Activated CD4-positive, alpha-beta T cell treated with anti-CD3 and anti-CD28 coated beads for 1 hour (primary cell): ENCODE results near the gene EPHB2.

Experiments used
- DNase-seq: peaks from one replicate; pipeline ENCODE4 v3.0.0-alpha.2; 2020

The EPHB2 gene

DNA sequence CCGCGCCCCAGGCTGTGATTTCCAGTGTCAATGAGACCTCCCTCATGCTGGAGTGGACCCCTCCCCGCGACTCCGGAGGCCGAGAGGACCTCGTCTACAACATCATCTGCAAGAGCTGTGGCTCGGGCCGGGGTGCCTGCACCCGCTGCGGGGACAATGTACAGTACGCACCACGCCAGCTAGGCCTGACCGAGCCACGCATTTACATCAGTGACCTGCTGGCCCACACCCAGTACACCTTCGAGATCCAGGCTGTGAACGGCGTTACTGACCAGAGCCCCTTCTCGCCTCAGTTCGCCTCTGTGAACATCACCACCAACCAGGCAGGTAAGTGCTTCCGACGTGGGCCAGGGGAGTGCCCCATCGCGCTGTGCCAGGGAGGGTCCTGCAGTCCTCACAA is 154.2 kb downstream of the EPHB2 start:
- DNase-seq, result no peak

DNA sequence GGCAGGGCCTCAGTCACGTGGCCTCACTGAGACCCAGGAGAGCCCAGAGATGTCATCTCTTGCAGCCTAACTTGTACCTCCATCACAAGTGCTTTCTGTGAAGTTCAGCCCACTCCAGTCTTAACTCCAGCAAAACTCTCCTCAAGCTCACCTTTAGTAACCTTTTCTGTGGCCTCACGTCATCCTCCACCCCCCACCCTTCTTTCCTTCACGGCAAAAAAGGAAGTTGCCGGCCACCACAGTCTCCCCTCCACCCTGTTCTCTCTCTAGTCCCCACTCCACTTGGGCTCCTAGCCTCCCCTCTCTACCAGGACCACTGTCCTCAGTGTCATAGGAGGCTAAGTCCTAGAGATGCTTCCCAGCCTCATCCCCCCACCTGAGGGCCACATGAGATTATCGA is 155.1 kb downstream of the EPHB2 start:
- no peak for DNase-seq

DNA sequence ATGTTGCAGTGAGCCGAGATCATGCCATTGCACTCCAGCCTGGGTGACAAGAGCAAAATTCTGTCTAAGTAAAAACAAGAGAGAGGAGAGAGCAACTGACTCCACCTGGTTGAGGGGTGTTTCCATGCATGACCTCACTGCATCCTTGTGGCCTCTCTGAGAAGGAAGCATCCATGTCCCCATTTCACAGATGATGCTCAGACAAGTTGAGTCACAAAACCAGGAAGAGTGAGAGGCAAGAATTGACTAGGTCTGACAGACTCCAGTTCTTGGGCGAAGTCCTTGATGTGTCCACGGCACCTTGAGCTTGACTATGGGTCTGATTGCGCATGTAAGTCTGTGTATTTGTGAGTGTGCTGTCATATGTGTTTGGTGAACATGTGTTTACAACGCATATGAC is 156.2 kb downstream of the EPHB2 start:
- no peak for DNase-seq

DNA sequence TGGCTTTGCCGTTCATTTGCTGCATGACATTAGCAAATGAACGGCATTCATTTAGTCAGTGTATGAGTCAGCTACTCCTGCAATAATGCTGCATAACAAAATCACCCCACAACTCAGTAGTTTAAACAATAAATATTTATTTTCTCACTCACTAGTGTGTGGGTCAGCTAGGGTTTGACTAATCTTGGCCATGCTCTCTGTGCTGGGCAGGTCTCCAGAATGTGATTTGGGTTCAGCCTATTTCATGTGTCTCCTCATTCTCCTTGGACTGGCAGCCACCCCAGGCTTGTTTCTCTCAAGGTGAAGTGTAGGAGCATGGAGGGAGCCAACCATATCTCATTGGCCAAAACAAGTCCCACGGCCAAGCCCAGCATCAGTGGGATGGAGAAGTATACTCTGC is 157.7 kb downstream of the EPHB2 start:
- no peak for DNase-seq

DNA sequence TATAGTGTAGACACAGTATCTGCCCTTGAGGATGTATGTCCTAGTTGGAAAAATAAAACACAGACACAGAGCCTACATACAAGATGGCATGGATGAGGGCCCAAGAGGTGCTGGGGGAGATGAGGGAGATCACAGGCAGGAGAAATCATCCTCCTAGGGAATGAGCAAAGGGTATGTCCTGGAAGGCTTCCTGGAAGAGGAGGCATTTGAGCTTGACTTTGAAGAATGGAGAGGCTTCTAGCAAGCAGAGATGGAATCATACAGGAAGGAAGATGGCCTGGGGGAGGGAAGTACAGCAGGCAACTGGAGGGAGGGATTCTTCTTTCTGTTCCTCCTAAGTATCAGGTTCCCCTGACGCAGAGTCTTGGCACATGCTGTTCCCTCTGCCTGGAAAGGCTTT is 158.7 kb downstream of the EPHB2 start:
- DNase-seq, result no peak

DNA sequence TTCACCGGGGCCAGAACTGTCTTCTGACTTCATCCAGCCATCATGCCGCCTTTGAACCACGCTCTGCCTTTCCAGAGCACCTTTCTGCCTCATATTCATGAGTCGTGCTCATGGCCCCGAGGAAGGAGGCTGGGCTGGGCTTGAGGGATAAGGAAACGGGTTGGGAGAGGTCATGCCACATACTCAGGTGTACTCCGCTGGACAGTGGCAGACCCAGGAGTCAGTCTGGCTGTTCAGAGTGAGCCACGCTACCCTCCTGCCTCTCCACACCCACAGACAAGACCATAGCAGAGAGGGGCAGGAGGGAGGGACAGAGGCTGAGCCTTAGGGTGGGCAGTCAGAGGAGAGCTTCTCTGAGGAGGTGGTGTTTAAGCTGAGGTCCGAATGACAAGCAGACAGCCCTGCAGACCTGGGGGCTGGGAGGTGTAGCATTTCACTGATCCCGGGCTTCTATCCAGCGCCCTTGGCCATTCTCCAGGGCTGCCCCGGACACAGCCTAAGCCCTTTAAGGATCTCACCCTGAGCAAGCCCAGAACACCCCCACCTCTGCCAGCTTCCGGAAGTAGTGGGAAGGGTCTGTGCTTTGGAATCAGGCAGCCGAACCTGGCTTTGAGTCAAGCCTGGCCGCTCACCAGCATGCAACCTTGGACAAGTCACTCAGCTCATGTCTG is 159.7 kb downstream of the EPHB2 start:
- no peak for DNase-seq

DNA sequence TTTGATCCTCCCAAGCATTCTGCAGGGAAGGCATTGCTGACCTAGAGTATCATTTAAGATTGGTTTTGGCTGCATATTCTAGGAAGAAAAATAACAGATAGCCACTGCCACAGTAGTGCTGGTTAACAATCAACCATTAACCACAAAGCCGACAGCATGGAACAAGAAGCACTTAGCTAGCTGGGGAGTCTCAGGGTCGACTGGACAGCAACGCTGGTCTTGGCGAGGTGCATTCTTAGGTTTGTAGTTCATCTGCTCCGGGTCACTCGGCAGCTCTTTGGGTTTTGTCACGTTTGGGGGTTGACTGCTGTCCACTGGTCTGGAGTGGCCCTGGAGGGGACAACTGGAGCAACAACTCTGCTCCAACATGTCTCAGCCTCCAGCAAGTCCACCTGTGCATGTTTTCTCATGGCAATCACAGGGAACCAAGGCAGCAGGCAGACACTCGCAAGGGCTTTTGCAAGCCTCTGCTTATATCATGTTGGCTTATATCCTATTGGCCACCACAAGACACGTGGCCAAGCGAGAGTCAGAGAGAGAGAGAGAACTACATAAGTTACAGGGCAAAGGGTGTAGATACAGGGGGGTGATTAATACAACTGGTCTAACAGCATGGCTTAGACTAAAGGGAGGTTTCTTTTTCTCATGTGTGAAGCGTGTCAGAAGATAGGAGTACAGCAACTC is 162.5 kb downstream of the EPHB2 start:
- DNase-seq, result no peak

DNA sequence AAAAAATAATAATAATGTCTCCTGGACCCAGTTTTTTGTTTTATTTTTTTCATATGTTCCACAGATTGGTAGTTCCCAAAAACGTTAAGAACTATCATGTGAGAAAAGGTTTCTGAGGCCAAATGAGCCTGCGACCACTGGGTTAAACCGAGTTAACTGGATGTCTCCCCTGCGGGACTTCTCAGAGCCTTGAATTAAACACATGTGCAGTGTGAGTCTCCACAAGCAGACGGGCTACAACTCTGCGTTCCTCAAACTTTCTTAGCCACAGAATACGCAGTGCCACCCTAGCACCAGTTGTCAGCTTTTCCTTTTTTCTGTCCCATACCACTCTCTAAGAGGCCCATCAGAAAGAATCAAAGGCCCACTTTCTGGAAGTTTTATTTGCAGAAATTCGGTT is 164.1 kb downstream of the EPHB2 start:
- no peak for DNase-seq

DNA sequence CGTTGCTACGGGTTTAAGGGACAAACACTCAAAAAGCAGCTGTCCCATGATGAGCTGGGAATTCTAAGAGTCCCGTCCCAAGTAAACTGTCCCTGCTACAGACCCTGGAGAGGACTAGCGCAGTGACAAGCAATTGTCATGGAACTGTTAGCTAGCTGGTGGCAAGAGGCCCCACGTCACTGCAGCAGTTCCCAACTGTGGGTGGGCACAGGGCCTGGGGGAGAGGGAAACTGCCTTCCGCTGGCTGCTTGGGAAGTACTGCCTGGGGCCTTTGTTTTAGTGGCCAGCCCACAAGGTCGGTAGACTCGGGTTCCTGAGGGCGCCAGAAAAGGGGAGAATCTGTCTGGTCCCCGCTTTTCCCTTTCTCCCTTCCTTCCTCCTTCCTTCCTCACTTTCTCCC is 164.6 kb downstream of the EPHB2 start:
- DNase-seq, result no peak

DNA sequence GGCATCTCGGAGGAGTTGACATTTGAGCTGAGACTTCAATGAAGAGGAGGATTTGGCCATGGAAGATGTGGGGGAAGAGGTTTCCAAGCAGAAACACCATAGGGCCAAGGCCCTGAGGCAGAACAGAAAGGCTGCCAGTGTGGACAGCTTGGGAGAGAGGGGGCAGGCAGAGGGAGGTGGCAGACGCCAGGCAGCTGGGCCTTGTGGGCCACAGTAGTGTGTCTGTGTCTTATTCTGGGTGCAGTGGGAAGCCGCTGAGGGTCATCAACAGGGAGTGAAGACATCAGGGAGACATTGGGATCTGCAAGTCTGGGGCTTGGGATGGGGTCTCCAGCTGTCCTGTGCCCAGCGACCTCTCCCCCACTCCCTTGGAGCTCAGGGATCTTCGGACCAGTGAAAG is 165.2 kb downstream of the EPHB2 start:
- DNase-seq, result no peak

DNA sequence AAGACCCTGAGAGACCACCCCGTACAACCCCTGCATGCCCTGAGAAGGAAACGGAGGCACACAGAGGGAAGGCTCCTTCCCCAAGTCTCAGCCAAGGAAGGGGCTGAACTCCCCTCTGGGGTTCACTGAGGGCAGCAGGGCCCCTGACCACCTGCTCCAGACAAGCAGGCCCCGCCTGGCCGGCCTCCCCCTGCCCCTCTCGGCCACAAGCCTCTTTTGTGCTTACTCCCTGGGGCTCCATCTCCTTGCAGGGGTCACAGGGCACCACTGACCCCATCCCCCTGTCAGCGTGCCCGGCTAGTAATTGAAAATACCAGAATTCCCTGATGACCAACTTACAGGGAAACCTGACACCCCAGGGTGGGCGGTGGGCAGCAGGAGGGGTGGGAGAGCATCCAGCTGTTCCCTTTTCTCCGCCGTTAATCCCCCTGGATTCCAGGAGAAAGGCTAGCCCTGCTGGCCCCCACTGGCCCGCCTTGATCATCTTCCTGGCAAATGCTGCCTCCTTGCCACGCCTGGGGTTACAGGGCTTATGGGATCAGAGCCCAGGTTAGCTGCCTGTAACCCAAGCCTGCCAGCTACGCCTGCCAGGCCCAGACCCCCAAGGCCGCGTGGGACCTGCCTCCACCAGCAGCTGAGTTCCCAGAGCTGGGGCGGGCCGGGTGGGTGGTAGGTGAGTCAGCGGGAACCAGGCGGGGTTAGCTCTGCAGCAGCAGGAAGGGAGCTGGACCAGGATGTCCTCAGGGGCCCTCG is 165.9 kb downstream of the EPHB2 start:
- no peak for DNase-seq

DNA sequence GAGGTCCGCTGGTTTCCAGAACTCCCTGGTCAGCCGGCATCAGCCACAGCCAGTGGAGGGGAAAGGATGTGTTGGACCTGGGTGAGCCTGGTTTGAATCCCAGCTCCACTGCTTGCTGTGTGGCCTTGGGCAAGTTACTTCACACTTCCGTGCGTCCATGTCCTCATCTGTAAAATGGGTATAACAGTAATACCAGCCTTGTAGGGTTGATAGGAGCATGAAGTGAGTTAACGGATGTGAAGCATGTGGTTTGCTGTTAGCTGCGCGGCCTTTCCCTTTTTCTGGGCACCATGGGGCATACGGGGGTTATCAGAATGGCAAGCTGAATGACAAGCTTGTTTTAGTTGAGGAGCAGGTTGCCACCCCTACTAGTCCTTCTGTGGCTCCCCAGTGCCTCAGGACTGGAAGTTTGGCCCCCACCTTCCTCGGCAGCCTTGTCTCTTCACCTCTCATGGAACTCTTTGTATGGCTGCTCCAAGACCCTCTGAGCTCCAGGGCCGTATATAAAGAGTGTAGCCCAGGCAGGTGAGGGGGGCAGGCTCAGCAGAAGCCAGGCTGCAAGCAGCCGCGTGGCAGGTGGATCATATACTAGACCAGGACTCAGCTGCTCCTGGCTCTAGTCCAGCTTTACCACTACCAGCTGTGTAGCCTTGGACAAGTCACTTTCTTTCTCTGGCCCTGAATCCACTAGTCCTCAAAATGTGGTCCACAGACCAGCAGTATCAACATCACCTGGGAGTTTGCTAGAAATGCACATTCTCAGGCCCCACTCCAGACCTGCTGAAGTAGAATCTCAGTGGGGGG is 166.7 kb downstream of the EPHB2 start:
- no peak for DNase-seq

DNA sequence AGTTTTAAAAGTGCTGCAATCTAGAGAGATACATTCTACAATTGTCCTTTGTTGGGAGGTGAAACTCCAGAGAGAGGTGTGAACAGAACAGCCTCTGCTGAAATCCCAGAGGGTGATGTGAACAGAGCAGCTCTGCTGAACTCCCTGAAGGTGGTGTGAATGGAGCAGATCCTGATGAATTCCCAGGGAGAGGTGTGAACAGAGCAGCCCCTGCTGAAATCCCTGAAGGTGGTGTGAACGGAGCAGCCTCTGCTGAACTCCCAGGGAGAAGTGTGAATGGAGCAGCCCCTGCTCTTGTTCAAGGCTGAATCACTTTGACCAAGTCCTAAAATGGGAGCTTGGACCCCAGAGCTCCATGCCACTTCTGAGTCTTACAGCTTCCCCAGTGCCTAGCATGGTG is 167.3 kb downstream of the EPHB2 start:
- DNase-seq, result no peak

DNA sequence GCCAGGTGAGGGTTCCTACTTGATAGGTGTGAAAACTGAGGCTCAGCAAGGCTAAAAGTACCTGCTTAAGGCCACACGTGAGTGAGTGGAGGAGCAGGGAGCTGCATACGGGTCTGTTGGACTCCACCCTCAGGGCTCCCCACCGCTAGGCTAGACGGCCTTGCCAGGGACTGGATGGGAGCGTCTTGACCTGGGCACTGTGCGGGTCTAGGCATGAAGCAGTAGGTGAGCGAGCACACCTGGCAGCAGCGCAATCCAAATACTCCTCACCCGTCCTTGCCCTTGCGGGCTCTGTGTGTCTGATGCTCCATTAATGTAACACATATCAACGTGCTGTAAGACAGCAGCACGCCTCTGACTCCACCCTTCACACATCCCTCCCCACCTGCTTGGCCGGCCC is 168.0 kb downstream of the EPHB2 start:
- no peak for DNase-seq

DNA sequence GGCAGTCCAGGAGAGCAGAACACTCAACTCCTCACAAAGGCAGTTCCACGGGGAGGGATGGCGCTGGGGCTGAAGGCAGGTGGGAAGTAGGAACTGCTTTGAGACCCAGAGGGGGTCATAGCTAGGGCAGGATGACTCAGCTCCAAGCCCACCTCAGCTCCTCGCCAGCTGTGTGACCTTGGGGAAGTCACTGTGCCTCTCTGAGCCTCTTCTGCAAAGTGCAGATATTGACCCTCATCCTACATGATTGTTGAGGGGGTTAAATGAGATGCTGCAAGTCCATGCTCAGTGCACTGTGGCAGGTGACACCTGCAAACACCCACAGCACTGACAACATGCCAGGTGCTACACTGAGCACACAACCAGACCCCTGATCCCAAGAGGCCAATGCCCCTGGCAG is 168.8 kb downstream of the EPHB2 start:
- DNase-seq, result no peak

DNA sequence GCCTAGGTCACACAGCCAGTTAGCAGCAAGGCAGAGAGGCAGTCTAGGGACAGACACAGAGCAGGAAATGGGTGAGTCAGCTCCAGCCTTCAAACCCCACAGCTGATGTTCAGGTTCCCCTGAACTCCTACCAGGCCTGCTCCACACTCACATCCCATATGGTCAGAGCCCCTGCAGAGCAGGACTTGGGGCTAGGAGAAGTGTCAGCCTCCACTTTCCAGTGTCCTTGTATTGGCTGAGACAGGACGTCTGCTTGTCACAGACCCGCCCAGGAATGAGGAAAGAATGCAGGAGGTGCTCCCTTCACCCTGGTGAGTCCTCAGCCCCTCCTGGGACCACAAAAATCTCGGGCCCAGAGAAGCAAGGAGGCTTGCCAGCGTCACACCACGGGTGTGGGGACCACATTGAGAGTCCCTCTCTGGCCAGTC is 169.5 kb downstream of the EPHB2 start:
- DNase-seq, result no peak

DNA sequence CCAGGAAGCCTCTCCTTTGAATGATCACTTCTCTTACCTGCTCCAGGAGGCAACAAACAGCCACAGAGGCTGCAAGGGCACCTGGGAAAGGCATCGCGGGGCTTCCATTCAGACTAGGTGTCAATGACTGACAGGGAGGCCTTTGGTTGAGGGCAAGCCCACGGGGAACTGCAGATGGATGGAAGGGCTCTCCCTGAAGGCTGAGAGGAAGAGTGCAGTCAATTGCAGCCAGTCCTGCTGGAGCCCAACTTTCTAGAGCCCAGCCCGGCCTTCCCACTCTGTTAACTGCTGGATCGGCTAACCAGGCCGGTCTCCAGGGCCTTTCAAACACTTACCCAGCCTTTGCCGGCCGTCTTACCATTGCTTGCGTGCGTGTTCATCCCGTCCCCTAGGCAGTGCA is 172.8 kb downstream of the EPHB2 start:
- DNase-seq, result no peak

DNA sequence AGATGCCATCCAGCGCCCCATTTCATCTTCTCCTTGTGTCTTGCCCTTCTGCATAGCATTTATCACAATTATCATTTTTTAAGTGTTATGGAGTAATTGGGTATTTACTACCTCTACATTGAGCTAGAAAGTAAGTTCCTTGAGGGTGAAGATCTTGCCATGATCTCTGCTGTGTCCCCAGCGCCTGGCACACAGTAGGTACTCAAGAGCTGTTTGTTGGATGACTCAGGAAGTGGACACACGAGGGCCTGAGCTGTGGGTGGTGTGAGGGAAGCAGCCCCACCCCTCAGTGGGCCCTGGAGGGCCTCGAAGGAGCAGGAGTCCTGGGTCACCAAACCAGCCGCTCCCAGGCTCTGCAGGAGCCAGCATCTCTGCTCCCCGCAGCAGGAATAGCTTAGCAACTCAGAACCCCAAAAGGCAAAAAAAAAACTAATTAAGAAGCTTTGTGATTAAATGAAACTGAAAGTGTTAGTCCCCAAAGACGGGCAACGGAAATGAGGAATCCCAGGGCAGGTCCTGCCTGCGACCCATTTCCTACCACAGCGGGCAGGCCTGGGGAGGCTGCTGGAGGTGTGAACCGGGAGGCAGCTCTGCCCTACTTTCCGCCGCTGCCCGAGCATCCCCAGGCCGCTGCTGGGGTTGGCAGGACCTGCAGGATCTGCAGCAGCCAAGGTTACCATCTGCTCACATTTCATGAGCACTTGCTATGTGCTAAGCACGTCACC is 174.3 kb downstream of the EPHB2 start:
- DNase-seq, result no peak

DNA sequence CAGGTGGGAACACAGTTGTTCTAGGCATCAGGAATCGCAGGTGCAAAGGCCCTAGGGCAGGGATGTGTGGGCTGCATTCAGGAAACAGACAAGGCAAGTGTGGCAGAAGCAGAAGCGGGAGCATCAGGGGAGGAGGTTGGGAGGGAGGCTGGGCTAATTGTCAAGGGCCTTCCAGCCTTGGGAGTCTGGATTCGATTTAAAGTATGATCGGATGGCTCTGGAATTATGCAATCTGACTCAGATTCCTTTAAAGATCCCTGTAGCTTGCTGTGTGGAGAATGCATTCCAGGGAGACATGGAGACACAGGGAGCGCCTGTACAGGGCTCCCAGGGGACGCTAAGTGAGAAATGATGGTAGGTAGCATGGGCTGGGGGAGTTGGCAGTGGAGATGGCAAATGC is 175.6 kb downstream of the EPHB2 start:
- no peak for DNase-seq

DNA sequence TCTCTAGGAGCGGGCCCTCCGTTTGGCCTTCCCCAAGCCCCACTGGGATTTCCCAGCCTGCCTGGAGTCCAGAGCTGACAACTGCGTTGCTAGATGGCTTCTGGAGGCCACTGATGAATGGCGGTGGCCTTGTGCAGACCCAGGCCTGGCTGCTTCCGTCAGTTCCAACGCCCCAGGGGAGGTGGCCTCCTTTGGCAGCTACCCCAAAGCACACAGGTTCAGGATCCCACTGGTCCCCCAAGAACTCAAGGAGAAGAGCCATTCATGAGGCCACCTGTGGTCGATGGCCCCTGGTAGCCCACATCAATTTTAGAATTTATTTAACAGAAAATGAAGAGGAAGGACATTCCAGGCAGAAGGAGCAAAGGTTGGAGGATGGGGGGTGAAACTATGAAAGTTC is 176.9 kb downstream of the EPHB2 start:
- DNase-seq, result no peak

DNA sequence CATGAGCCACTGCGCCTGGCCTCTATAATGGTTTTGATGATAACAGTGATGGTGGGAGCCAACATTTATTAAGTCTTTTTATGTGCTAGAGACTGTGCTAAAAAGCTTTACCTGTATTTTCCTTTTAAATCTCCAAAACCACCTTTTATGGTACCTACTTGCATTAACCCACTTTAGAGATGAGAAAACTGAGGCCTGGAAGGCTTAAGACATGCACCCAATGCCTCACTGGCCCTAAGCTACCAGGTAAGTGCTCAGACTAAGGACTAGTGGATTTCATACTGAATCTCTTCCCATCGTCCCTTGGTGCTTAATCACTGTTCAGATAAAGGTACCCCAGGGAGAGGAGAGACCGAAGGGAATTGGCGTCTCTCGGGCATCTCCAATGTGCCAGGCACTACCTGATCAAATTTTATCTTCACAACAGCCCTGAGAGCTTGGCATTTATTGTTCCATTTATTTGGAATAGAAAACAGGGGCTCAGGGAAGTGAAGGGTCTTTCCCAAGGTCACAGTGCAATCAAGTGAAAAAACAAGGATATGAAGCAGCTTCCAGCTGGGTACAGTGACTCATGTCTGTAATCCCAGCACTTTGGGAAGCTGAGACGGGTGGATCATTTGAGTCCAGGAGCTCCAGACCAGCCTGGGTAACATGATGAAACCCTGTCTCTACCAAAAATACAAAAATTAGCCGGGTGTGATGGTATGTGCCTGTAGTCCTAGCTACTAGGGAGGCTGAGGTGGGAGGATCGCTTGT is 177.9 kb downstream of the EPHB2 start:
- no peak for DNase-seq
